H1 (cell line): ENCODE data around the gene ESD. TPM values are rescaled to one million over a fixed set of nuclear protein-coding genes. Genes with fewer than 3 reads are reported as not detected.

Experiments
- CTCF ChIA-PET: fragments of 300-600 bp; sonication (Branson Sonifier 250); formaldehyde crosslinking; loops from one replicate; lab custom pipeline; 2021; ENCODE audit not compliant: partially characterized antibody; lab: Charles Lee
- POLR2A ChIA-PET: fragments of 300-600 bp; sonication (Branson Sonifier 250); formaldehyde crosslinking; loops from one replicate; lab custom pipeline; 2021; ENCODE audit warnings: inconsistent platforms; ENCODE audit not compliant: partially characterized antibody; lab: Charles Lee
- DNase-seq, 2 experiments: peaks; one replicate each; pipeline versions ENCODE4 v3.0.0 to v3.0.0-alpha.2; 2010 to 2022; ENCODE audit warnings: low spot score in 2 of 2, low read depth in 1 of 2, mixed read lengths in 1 of 2
- FAIRE-seq: peaks from 2 replicates; lab custom pipeline; 2011; peaks lifted over from hg19 to GRCh38; lab: Jason Lieb, UNC
- H2AFZ ChIP-seq: 2 replicates; pipeline ENCODE4 v1.8.1; 2012; ENCODE audit warnings: low read length, inconsistent platforms
- H2AK5ac ChIP-seq: 2 replicates; pipeline ENCODE4 v1.6.1; 2013; ENCODE audit warnings: low read depth, low read length
- H2BK120ac ChIP-seq: replicated peaks from 2 replicates; pipeline ENCODE3; 2013; ENCODE audit warnings: low read depth, low read length, inconsistent platforms
- H2BK12ac ChIP-seq: 2 replicates; pipeline ENCODE4 v1.6.1; 2013; ENCODE audit warnings: low read depth, low read length
- H2BK15ac ChIP-seq: 2 replicates; pipeline ENCODE4 v1.6.1; 2013; ENCODE audit warnings: low read length
- H2BK20ac ChIP-seq: 2 replicates; pipeline ENCODE4 v1.6.1; 2013; ENCODE audit warnings: low read length
- H2BK5ac ChIP-seq: 2 replicates; pipeline ENCODE4 v1.6.1; 2013; ENCODE audit warnings: low read depth, low read length
- H3K14ac ChIP-seq: 2 replicates; pipeline ENCODE4 v1.6.1; 2013; ENCODE audit warnings: inconsistent platforms; ENCODE audit not compliant: insufficient read length
- H3K18ac ChIP-seq: 2 replicates; pipeline ENCODE4 v1.6.1; 2013; ENCODE audit warnings: low read length; ENCODE audit errors: extremely low read depth
- H3K23ac ChIP-seq: 2 replicates; pipeline ENCODE4 v1.6.1; 2013; ENCODE audit warnings: inconsistent platforms; ENCODE audit not compliant: insufficient read length
- H3K23me2 ChIP-seq: 2 replicates; pipeline ENCODE4 v1.6.1; 2013; ENCODE audit warnings: low read depth, low read length
- H3K27ac ChIP-seq: 2 replicates; pipeline ENCODE4 v1.6.1; 2011; ENCODE audit warnings: low read depth, low read length, inconsistent platforms
- H3K27me3 ChIP-seq, 4 experiments: replicated peaks in 1 of 4; 1 replicate in 1 of 4; 2 replicates in 3 of 4; pipeline versions ENCODE4 v1.6.1 to v1.8.1; 2011 to 2013; ENCODE audit warnings: low read length in 3 of 4, mild to moderate bottlenecking in 3 of 4, inconsistent platforms in 2 of 4, mixed read lengths in 2 of 4, moderate library complexity in 1 of 4; ENCODE audit not compliant: control insufficient read depth in 3 of 4, insufficient read depth in 3 of 4; ENCODE audit errors: extremely low read depth in 1 of 4
- H3K36me3 ChIP-seq, 4 experiments: 2 replicates each; pipeline versions ENCODE4 v1.6.1 to v1.8.1; 2011 to 2013; ENCODE audit warnings: mild to moderate bottlenecking in 4 of 4, low read length in 3 of 4, moderate library complexity in 2 of 4, control low read depth in 1 of 4, inconsistent platforms in 1 of 4; ENCODE audit not compliant: insufficient read depth in 4 of 4, control insufficient read depth in 2 of 4
- H3K4ac ChIP-seq: replicated peaks from 2 replicates; pipeline ENCODE3; 2013; ENCODE audit warnings: low read length, low read depth, mixed read lengths, inconsistent platforms; ENCODE audit not compliant: insufficient read length
- H3K4me1 ChIP-seq, 4 experiments: replicated peaks in 1 of 4; 1 replicate in 1 of 4; 2 replicates in 3 of 4; pipeline versions ENCODE4 v1.6.1 to v1.8.1; 2011 to 2013; ENCODE audit warnings: low read length in 3 of 4, inconsistent platforms in 2 of 4, mixed read lengths in 1 of 4; ENCODE audit not compliant: insufficient read depth in 4 of 4, control insufficient read depth in 3 of 4
- H3K4me2 ChIP-seq, 2 experiments: 2 replicates each; pipeline versions ENCODE4 v1.6.1 to v1.8.1; 2011 to 2013; ENCODE audit warnings: low read depth in 2 of 2, low read length in 2 of 2, control low read depth in 1 of 2, inconsistent platforms in 1 of 2, mild to moderate bottlenecking in 1 of 2; ENCODE audit not compliant: insufficient read depth in 1 of 2
- H3K4me3 ChIP-seq, 4 experiments: fragments of 200-600, 300-600 bp in 1 of 4; sonication (generic), shearing (Covaris generic), sonication (Bioruptor Twin) in 1 of 4; 2 replicates each; pipeline versions ENCODE4 v1.5.1 to v1.8.1; 2011 to 2016; ENCODE audit warnings: low read length in 4 of 4, low read depth in 3 of 4, control low read depth in 2 of 4, inconsistent platforms in 2 of 4, mild to moderate bottlenecking in 2 of 4, mixed read lengths in 1 of 4, moderate library complexity in 1 of 4; ENCODE audit not compliant: insufficient read depth in 2 of 4; ENCODE audit errors: extremely low read depth in 1 of 4
- H3K56ac ChIP-seq: replicated peaks from 2 replicates; pipeline ENCODE3; 2013; ENCODE audit warnings: low read depth, mild to moderate bottlenecking, mixed read lengths, low read length, inconsistent platforms; ENCODE audit not compliant: insufficient read length
- H3K79me1 ChIP-seq: 2 replicates; pipeline ENCODE4 v1.6.1; 2013; ENCODE audit warnings: low read depth, low read length, control low read depth
- H3K79me2 ChIP-seq, 2 experiments: 2 replicates each; pipeline versions ENCODE4 v1.6.1 to v1.8.1; 2012 to 2013; ENCODE audit warnings: low read length in 2 of 2, mild to moderate bottlenecking in 2 of 2, inconsistent platforms in 1 of 2; ENCODE audit not compliant: insufficient read depth in 2 of 2, control insufficient read depth in 1 of 2
- H3K9ac ChIP-seq, 4 experiments: replicated peaks in 1 of 4; 1 replicate in 1 of 4; 2 replicates in 3 of 4; pipeline versions ENCODE4 v1.6.1 to v1.8.1; 2011 to 2013; ENCODE audit warnings: low read depth in 3 of 4, low read length in 3 of 4, control low read depth in 2 of 4, mild to moderate bottlenecking in 2 of 4, moderate library complexity in 2 of 4, inconsistent platforms in 1 of 4; ENCODE audit errors: extremely low read depth in 1 of 4
- H3K9me3 ChIP-seq, 2 experiments: 2 replicates each; pipeline versions ENCODE4 v1.6.1 to v1.8.1; 2012 to 2013; ENCODE audit warnings: mild to moderate bottlenecking in 2 of 2, moderate library complexity in 2 of 2, control low read depth in 1 of 2, inconsistent platforms in 1 of 2, low read depth in 1 of 2, low read length in 1 of 2, mixed read lengths in 1 of 2; ENCODE audit not compliant: insufficient read depth in 2 of 2
- H4K20me1 ChIP-seq, 2 experiments: replicated peaks in 1 of 2; 2 replicates each; pipeline versions ENCODE3 to v1.8.1; 2011 to 2013; ENCODE audit warnings: inconsistent platforms in 2 of 2, low read length in 2 of 2, mild to moderate bottlenecking in 1 of 2; ENCODE audit not compliant: insufficient read depth in 2 of 2, control insufficient read depth in 1 of 2
- H4K5ac ChIP-seq: 2 replicates; pipeline ENCODE4 v1.6.1; 2013; ENCODE audit warnings: low read length, low read depth, mixed read lengths, inconsistent platforms; ENCODE audit not compliant: insufficient read length
- H4K8ac ChIP-seq: 2 replicates; pipeline ENCODE4 v1.8.0; 2013; ENCODE audit warnings: mild to moderate bottlenecking, moderate library complexity, low read length, inconsistent platforms; ENCODE audit not compliant: insufficient read depth; ENCODE audit errors: extremely low read depth
- H4K91ac ChIP-seq: replicated peaks from 2 replicates; pipeline ENCODE3; 2013; ENCODE audit warnings: low read length, mixed read lengths, inconsistent platforms; ENCODE audit not compliant: insufficient read length
- ASH2L ChIP-seq: fragments of 200-600, 300-600 bp; sonication (generic); IDR thresholded peaks from one replicate; pipeline ENCODE4 v1.7.1; 2017; ENCODE audit warnings: low read length
- BCL11A ChIP-seq, 2 experiments: IDR thresholded peaks; one replicate each; pipeline ENCODE4 v1.6.1; 2011; ENCODE audit warnings: low read depth in 2 of 2, low read length in 2 of 2, mild to moderate bottlenecking in 2 of 2
- BRCA1 ChIP-seq: IDR thresholded peaks from 2 replicates; pipeline ENCODE4 v1.6.1; 2012; ENCODE audit warnings: low read depth, low read length, improper control_type of control experiment
- CTBP2 ChIP-seq: IDR thresholded peaks from 2 replicates; pipeline ENCODE4 v1.7.0; 2011; ENCODE audit warnings: borderline replicate concordance, mild to moderate bottlenecking, moderate library complexity, mixed read lengths, low read length; ENCODE audit not compliant: insufficient read depth, insufficient read length
- EGR1 ChIP-seq: IDR thresholded peaks from 2 replicates; pipeline ENCODE4 v1.6.1; 2011; ENCODE audit warnings: low read depth, low read length, borderline replicate concordance
- KDM1A ChIP-seq: fragments of 200-600, 300-600 bp; sonication (generic); IDR thresholded peaks from 2 replicates; pipeline ENCODE4 v1.7.1; 2016; ENCODE audit warnings: mild to moderate bottlenecking, low read length, borderline replicate concordance
- NRF1 ChIP-seq: IDR thresholded peaks from 2 replicates; pipeline ENCODE4 v1.6.1; 2011; ENCODE audit warnings: mild to moderate bottlenecking, low read depth, low read length, improper control_type of control experiment
- RAD21 ChIP-seq, 2 experiments: IDR thresholded peaks in 1 of 2; conservative IDR thresholded peaks in 1 of 2; 2 replicates each; pipeline ENCODE4 v1.6.1; 2011; ENCODE audit warnings: low read depth in 2 of 2, low read length in 2 of 2, improper control_type of control experiment in 1 of 2, inconsistent platforms in 1 of 2, mild to moderate bottlenecking in 1 of 2, moderate library complexity in 1 of 2
- RNF2 ChIP-seq: fragments of 200-900, 300-1000 bp; sonication (generic); IDR thresholded peaks from 2 replicates; pipeline ENCODE4 v1.7.1; 2016; ENCODE audit warnings: borderline replicate concordance, low read depth, mild to moderate bottlenecking, antibody characterized with exemption, low read length; ENCODE audit not compliant: poor library complexity, severe bottlenecking; ENCODE audit errors: missing control alignments
- SIN3A ChIP-seq, 2 experiments: IDR thresholded peaks in 1 of 2; conservative IDR thresholded peaks in 1 of 2; 2 replicates each; pipeline ENCODE4 v1.6.1; 2011 to 2012; ENCODE audit warnings: low read length in 2 of 2, improper control_type of control experiment in 1 of 2, low read depth in 1 of 2, mild to moderate bottlenecking in 1 of 2
- SIRT6 ChIP-seq: IDR thresholded peaks from one replicate; pipeline ENCODE4 v1.7.1; 2012; ENCODE audit warnings: low read length, inconsistent platforms
- TBP ChIP-seq: IDR thresholded peaks from 2 replicates; pipeline ENCODE4 v1.6.1; 2011; ENCODE audit warnings: low read depth, low read length, improper control_type of control experiment
- WGBS, 2 experiments: shearing (Covaris generic) in 1 of 2; methylation state at CpG; one replicate each; pipeline versions ENCODE4 v1.1.6 to v1.1.7; 2013 to 2015; ENCODE audit warnings: low lambda C conversion rate in 2 of 2, mixed read lengths in 2 of 2, inconsistent platforms in 1 of 2, low coverage in 1 of 2, missing lambda C conversion rate in 1 of 2; ENCODE audit not compliant: insufficient replicate concordance in 2 of 2, insufficient coverage in 1 of 2, insufficient read length in 1 of 2; ENCODE audit errors: extremely low coverage in 1 of 2, missing lambda C conversion rate in 1 of 2; 5-methylcytosine and 5-hydroxymethylcytosine counted together
- polyA plus RNA-seq, 7 experiments: library from polyadenylated mRNA; depleted of rRNA in 3 of 7; stranded (reverse) in 5 of 7; unstranded in 2 of 7; fragments of >200 nt in 5 of 7; fragments of 200-250 nt in 2 of 7; gene quantifications; 1 replicate in 5 of 7; 2 replicates in 1 of 7; 4 replicates in 1 of 7; pipeline versions ENCODE4 v1.2.1 to v1.2.3, GENCODE V29; 2011 to 2013; ENCODE audit warnings: missing spikeins in 2 of 7, mixed read lengths in 2 of 7
- total RNA-seq: library from RNA; stranded (reverse); fragmentation: NEBNext Ultra II Directional; extraction: Animal tissue kit (Norgen Biotek cat#: 25700); gene quantifications from 2 replicates; pipeline ENCODE4 v1.2.1, GENCODE V29; 2021

Gene ESD
- total and polyA plus RNA-seq, 2 of the 8 experiments (the other 6 are each of a cell fraction or from before 2014, with no cell fraction given) = 40.3 to 55.8 TPM

DNA sequence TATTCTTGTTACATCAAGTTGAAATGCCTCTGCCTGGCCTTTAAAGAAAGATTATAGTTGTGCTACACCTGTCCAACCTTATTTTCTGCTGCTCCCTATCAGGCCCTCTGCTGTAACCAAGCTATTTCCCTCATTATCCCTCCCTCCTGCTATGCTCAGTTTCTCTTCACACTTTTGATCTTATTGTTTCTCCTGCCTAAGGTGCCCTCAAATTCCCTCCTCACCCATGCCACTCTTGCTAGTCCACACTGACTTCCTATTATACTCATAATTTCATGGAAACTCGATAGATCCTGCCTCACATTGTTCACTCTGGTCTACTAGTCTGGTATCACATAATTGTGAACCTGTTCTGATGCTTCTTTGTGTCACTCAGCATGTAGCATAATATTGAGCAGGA is 19.4 kb upstream of the ESD start:
- Histone ChIP-seq H3K4ac (no peak overlapping the region), H2BK12ac (no peak overlapping the region), H3K27ac (no peak overlapping the region), H3K79me1 (no peaks in the 10 kb centered on the region), H4K20me1 (no peaks in the 10 kb centered on the region), H3K4me2 (no peak overlapping the region), H2AK5ac (no peak overlapping the region), H2BK15ac (no peak overlapping the region), H3K9ac (no peak overlapping the region), H3K9me3 (peaks cover 2 to 6% of the 10 kb centered on the region in 2 experiments; a peak in 2 of 4 replicates), H3K23me2 (no peaks in the 10 kb centered on the region), H3K18ac (no peak overlapping the region), H2BK5ac (no peak overlapping the region), H2BK120ac (no peak overlapping the region), H4K5ac (no peak overlapping the region), H4K91ac (no peak overlapping the region), H2BK20ac (no peak overlapping the region), H4K8ac (no peak overlapping the region), H3K27me3 (no peaks in the 10 kb centered on the region), H2AFZ (no peak overlapping the region), H3K14ac (no peak overlapping the region), H3K23ac (no peak overlapping the region), H3K79me2 (no peaks in the 10 kb centered on the region), H3K4me1 (no peaks in the 10 kb centered on the region), H3K4me3 (no peak overlapping the region), H3K36me3 (no peaks in the 10 kb centered on the region), H3K56ac (no peak overlapping the region)
- no peak for FAIRE-seq
- WGBS, 2 experiments = 90% methylated on average over 1 of the region's 1 CpG; no CpG with 5 or more reads in 1 of the 2 experiments
- ChIA-PET CTCF (interaction anchor here (0.6 to 1.2 kb wide), 2 partner anchors 96 to 359 kb away, joined by 3 read pairs; no protein-coding TSS in a partner anchor), POLR2A (interaction anchor here (1.1 kb wide), 1 partner anchor 20 kb away, joined by 3 read pairs; no protein-coding TSS in a partner anchor)
- DNase-seq = no peak
- no peak for TF ChIP-seq SIN3A (conservative IDR thresholded peaks at IDR 0.05 in 1 of 2, IDR thresholded peaks at IDR 0.05 in 1 of 2; ENCODE audit: low read depth in 1 of 2, low read length in 2 of 2)
- TF ChIP-seq EGR1 = no peak
- no peak for TF ChIP-seq ASH2L
- TF ChIP-seq BCL11A (IDR thresholded peaks at IDR 0.05; ENCODE audit: low read depth in 2 of 2, low read length in 2 of 2) = no peak
- no peak for TF ChIP-seq SIRT6
- no peak for TF ChIP-seq NRF1
- TF ChIP-seq TBP = no peak
- TF ChIP-seq RNF2 = no peak
- no peak for TF ChIP-seq CTBP2
- no peak for TF ChIP-seq BRCA1
- no peak for TF ChIP-seq RAD21 (IDR thresholded peaks at IDR 0.05 in 1 of 2, conservative IDR thresholded peaks at IDR 0.05 in 1 of 2; ENCODE audit: low read depth in 2 of 2, low read length in 2 of 2)
- TF ChIP-seq KDM1A = no peak
